Astrocyte (in vitro differentiated cells and primary cell): ENCODE measurements around the gene BAZ1B.

Source experiments
- CTCF ChIP-seq: IDR thresholded peaks from 2 replicates; pipeline ENCODE4 v1.5.1; 2011; ENCODE audit warnings: low read depth, mild to moderate bottlenecking, inconsistent platforms, low read length, moderate library complexity; ENCODE audit not compliant: insufficient read depth
- EZH2 ChIP-seq: IDR thresholded peaks from 2 replicates; pipeline ENCODE4 v1.6.1; 2012; ENCODE audit warnings: mild to moderate bottlenecking, low read length, inconsistent platforms; ENCODE audit not compliant: insufficient read depth

- no peak for TF ChIP-seq CTCF
- TF ChIP-seq EZH2 = no peak
Measured at GRCh38 chr7:73530800-73531199, 8.7 kb upstream of the BAZ1B start.
